Mesenchymal stem cell (in vitro differentiated cells and primary cell): ENCODE data around the gene BCR.

ENCODE experiments used
- DNase-seq: peaks from one replicate; pipeline ENCODE4 v3.0.0-alpha.2; 2013
- H2AFZ ChIP-seq: one replicate; pipeline ENCODE4 v1.6.1; 2013; ENCODE audit warnings: low read depth, mild to moderate bottlenecking, control low read depth, inconsistent platforms, low read length, moderate library complexity
- H2AK5ac ChIP-seq: 2 replicates; pipeline ENCODE4 v1.6.1; 2013; ENCODE audit warnings: low read length, moderate library complexity, mild to moderate bottlenecking, inconsistent platforms; ENCODE audit not compliant: severe bottlenecking
- H2BK120ac ChIP-seq: one replicate; pipeline ENCODE4 v1.6.1; 2013; ENCODE audit warnings: low read depth, mild to moderate bottlenecking, inconsistent platforms, low read length, moderate library complexity
- H2BK12ac ChIP-seq, 2 experiments: one replicate each; pipeline ENCODE4 v1.6.1; 2013; ENCODE audit warnings: inconsistent platforms in 2 of 2, low read length in 2 of 2, mild to moderate bottlenecking in 2 of 2, moderate library complexity in 2 of 2, control low read depth in 1 of 2
- H2BK15ac ChIP-seq: one replicate; pipeline ENCODE4 v1.6.1; 2013; ENCODE audit warnings: mild to moderate bottlenecking, low read depth, inconsistent platforms; ENCODE audit not compliant: poor library complexity, severe bottlenecking
- H2BK5ac ChIP-seq: 2 replicates; pipeline ENCODE4 v1.6.1; 2013; ENCODE audit warnings: low read depth, mild to moderate bottlenecking, low read length, control low read depth, inconsistent platforms; ENCODE audit not compliant: poor library complexity, severe bottlenecking
- H3K14ac ChIP-seq, 2 experiments: one replicate each; pipeline ENCODE4 v1.6.1; 2013; ENCODE audit warnings: inconsistent platforms in 2 of 2, low read length in 2 of 2, control low read depth in 1 of 2, mild to moderate bottlenecking in 1 of 2, moderate library complexity in 1 of 2
- H3K18ac ChIP-seq, 2 experiments: one replicate each; pipeline ENCODE4 v1.6.1; 2013; ENCODE audit warnings: inconsistent platforms in 2 of 2, low read length in 2 of 2, control low read depth in 1 of 2, low read depth in 1 of 2, mild to moderate bottlenecking in 1 of 2
- H3K23ac ChIP-seq, 2 experiments: one replicate each; pipeline ENCODE4 v1.6.1; 2013; ENCODE audit warnings: inconsistent platforms in 2 of 2, low read length in 2 of 2, mild to moderate bottlenecking in 2 of 2, moderate library complexity in 2 of 2, control low read depth in 1 of 2
- H3K27ac ChIP-seq: 2 replicates; pipeline ENCODE4 v1.5.1; 2013; ENCODE audit warnings: mild to moderate bottlenecking, moderate library complexity, low read length, control low read depth, inconsistent platforms; ENCODE audit not compliant: poor library complexity, severe bottlenecking
- H3K27me3 ChIP-seq, 2 experiments: 2 replicates each; pipeline versions ENCODE4 v1.6.1 to v1.7.0; 2013; ENCODE audit warnings: low read length in 2 of 2, mild to moderate bottlenecking in 2 of 2, moderate library complexity in 2 of 2, control low read depth in 1 of 2, inconsistent platforms in 1 of 2; ENCODE audit not compliant: control insufficient read depth in 1 of 2, insufficient read depth in 1 of 2
- H3K36me3 ChIP-seq, 2 experiments: 2 replicates each; pipeline versions ENCODE4 v1.6.1 to v1.7.0; 2013; ENCODE audit warnings: low read length in 2 of 2, control low read depth in 1 of 2, inconsistent platforms in 1 of 2, low read depth in 1 of 2, mild to moderate bottlenecking in 1 of 2; ENCODE audit not compliant: insufficient read depth in 2 of 2, control insufficient read depth in 1 of 2
- H3K4ac ChIP-seq, 2 experiments: one replicate each; pipeline ENCODE4 v1.6.1; 2013; ENCODE audit warnings: inconsistent platforms in 2 of 2, low read length in 2 of 2, mild to moderate bottlenecking in 2 of 2, moderate library complexity in 2 of 2, control low read depth in 1 of 2, low read depth in 1 of 2
- H3K4me1 ChIP-seq: 2 replicates; pipeline ENCODE4 v1.6.1; 2013; ENCODE audit warnings: low read depth, low read length, control low read depth; ENCODE audit not compliant: control insufficient read depth, insufficient read depth
- H3K4me2 ChIP-seq: 2 replicates; pipeline ENCODE4 v1.6.1; 2013; ENCODE audit warnings: low read length, mild to moderate bottlenecking, inconsistent platforms; ENCODE audit not compliant: poor library complexity, severe bottlenecking
- H3K4me3 ChIP-seq, 2 experiments: 2 replicates each; pipeline versions ENCODE4 v1.5.1 to v1.7.0; 2013; ENCODE audit warnings: low read length in 2 of 2, mild to moderate bottlenecking in 2 of 2, control low read depth in 1 of 2, low read depth in 1 of 2; ENCODE audit not compliant: insufficient read depth in 1 of 2
- H3K79me1 ChIP-seq: replicated peaks from 2 replicates; pipeline ENCODE4 v1.6.1; 2013; ENCODE audit warnings: mild to moderate bottlenecking, control low read depth, low read length, inconsistent platforms; ENCODE audit not compliant: poor library complexity, severe bottlenecking
- H3K9ac ChIP-seq: 2 replicates; pipeline ENCODE4 v1.7.0; 2013; ENCODE audit warnings: mild to moderate bottlenecking, low read length, moderate library complexity
- H3K9me3 ChIP-seq: 2 replicates; pipeline ENCODE4 v1.7.0; 2013; ENCODE audit warnings: mild to moderate bottlenecking, low read length; ENCODE audit not compliant: control insufficient read depth
- H4K8ac ChIP-seq: one replicate; pipeline ENCODE4 v1.6.1; 2013; ENCODE audit warnings: inconsistent platforms, mild to moderate bottlenecking, low read length, moderate library complexity
- H4K91ac ChIP-seq: one replicate; pipeline ENCODE4 v1.6.1; 2013; ENCODE audit warnings: mild to moderate bottlenecking, low read length, inconsistent platforms
- WGBS: methylation state at CpG from one replicate; pipeline ENCODE4 v1.1.7; 2013; ENCODE audit warnings: mixed read lengths; 5-methylcytosine and 5-hydroxymethylcytosine counted together

The BCR gene

GRCh38 chr22:23180893-23181720 is 798 bp downstream of the BCR start:
- WGBS, result 12% methylated on average over 96 of the region's 112 CpGs

GRCh38 chr22:23181721-23182308 is 1.5 kb downstream of the BCR start:
- no peak overlapping the region for H2AK5ac ChIP-seq
- H3K4ac ChIP-seq, result no peak overlapping the region
- no peak overlapping the region for H3K27ac ChIP-seq
- H3K79me1 ChIP-seq, result peaks cover 18% of the 10 kb centered on the region
- H3K4me3 ChIP-seq, result peak overlapping the region; percentile 66 to 75
- no peak overlapping the region for H4K8ac ChIP-seq
- H3K27me3 ChIP-seq, result no peaks in the 10 kb centered on the region
- H3K23ac ChIP-seq, result no peak overlapping the region
- no peak overlapping the region for H2BK5ac ChIP-seq
- no peak overlapping the region for H3K14ac ChIP-seq
- no peak overlapping the region for H3K18ac ChIP-seq
- no peak overlapping the region for H2BK120ac ChIP-seq
- peaks cover 44% of the 10 kb centered on the region for H3K4me1 ChIP-seq
- no peak overlapping the region for H2AFZ ChIP-seq
- H3K4me2 ChIP-seq, result peak overlapping the region; percentile 77
- WGBS, result 63% methylated on average over 43 of the region's 43 CpGs
- H3K9me3 ChIP-seq, result peaks cover 5% of the 10 kb centered on the region
- no peak for DNase-seq
- H2BK15ac ChIP-seq, result no peak overlapping the region
- no peak overlapping the region for H2BK12ac ChIP-seq
- H3K9ac ChIP-seq, result peak overlapping the region; percentile 53
- no peak overlapping the region for H4K91ac ChIP-seq
- peaks cover 8% of the 10 kb centered on the region in 2 experiments for H3K36me3 ChIP-seq

More at GRCh38 chr22:23180893-23181720, 798 bp downstream of the BCR start:
- DNase-seq, result no peak
- no peak overlapping the region for H3K27ac ChIP-seq
- H3K23ac ChIP-seq, result peak overlapping the region in 1 of 2 experiments; percentile 96
- peaks cover 18% of the 10 kb centered on the region for H3K79me1 ChIP-seq
- peak overlapping the region; percentile 10 for H4K8ac ChIP-seq
- H3K4ac ChIP-seq, result peak overlapping the region in 1 of 2 experiments; percentile 24
- H3K18ac ChIP-seq, result peak overlapping the region in 1 of 2 experiments; percentile 71
- peak overlapping the region in 1 of 2 experiments; percentile 45 for H2BK12ac ChIP-seq
- peak overlapping the region; percentile 72 for H3K9ac ChIP-seq
- no peak overlapping the region for H2AK5ac ChIP-seq
- H3K27me3 ChIP-seq, result no peaks in the 10 kb centered on the region
- no peak overlapping the region for H2BK120ac ChIP-seq
- no peak overlapping the region for H2BK5ac ChIP-seq
- peaks cover 12% of the 10 kb centered on the region for H3K9me3 ChIP-seq
- peak overlapping the region; percentile 66 to 75 for H3K4me3 ChIP-seq
- H4K91ac ChIP-seq, result peak overlapping the region; percentile 52
- H3K36me3 ChIP-seq, result peaks cover 8% of the 10 kb centered on the region in 2 experiments
- peaks cover 44% of the 10 kb centered on the region for H3K4me1 ChIP-seq
- H3K14ac ChIP-seq, result peak overlapping the region in 1 of 2 experiments; percentile 35
- H3K4me2 ChIP-seq, result peak overlapping the region; percentile 77
- H2AFZ ChIP-seq, result peak overlapping the region; percentile 88
- peak overlapping the region; percentile 45 for H2BK15ac ChIP-seq

GRCh38 chr22:23182309-23183060 is 2.2 kb downstream of the BCR start:
- Histone ChIP-seq H2AK5ac (no peak overlapping the region), H3K4me2 (peak overlapping the region; percentile 77), H2BK120ac (no peak overlapping the region), H3K9me3 (no peaks in the 10 kb centered on the region), H3K27me3 (no peaks in the 10 kb centered on the region), H2BK15ac (no peak overlapping the region), H4K8ac (no peak overlapping the region), H3K79me1 (peaks cover 18% of the 10 kb centered on the region), H3K23ac (no peak overlapping the region), H3K4ac (no peak overlapping the region), H3K27ac (peak overlapping the region; percentile 20), H3K4me3 (peak overlapping the region; percentile 66 to 75), H2AFZ (no peak overlapping the region), H2BK12ac (no peak overlapping the region), H3K4me1 (peaks cover 44% of the 10 kb centered on the region), H3K14ac (no peak overlapping the region), H3K18ac (no peak overlapping the region), H3K36me3 (peaks cover 8% of the 10 kb centered on the region in 2 experiments), H2BK5ac (no peak overlapping the region), H3K9ac (peak overlapping the region; percentile 53), H4K91ac (no peak overlapping the region)
- DNase-seq, result peak; percentile 37
- 50% methylated on average over 9 of the region's 12 CpGs for WGBS
